Posterior vena cava (tissue), 2 donors: ENCODE measurements around the gene ZNF583. TPM values are rescaled to one million over a fixed set of nuclear protein-coding genes. Genes with fewer than 3 reads are reported as not detected.

Experiments used
- DNase-seq: peaks from one replicate; pipeline ENCODE4 v3.0.0-alpha.2; 2020; ENCODE audit warnings: low spot score
- intact Hi-C, 2 donors: fragments of 100-400 bp; cut with DNase I; formaldehyde crosslinking; loops; one replicate each; pipeline versions ENCODE4 v1.14.1 to v1.14.2; 2022 to 2023
- total RNA-seq, 2 donors: library from RNA; stranded (reverse); fragmentation: NEBNext Ultra II Directional; extraction: Animal tissue kit (Norgen Biotek cat#: 25700); gene quantifications; one replicate each; pipeline ENCODE4 v1.2.1, GENCODE V29; 2021
- donor health status: DM: yes; HTN: yes; CAD: no.
- donor health status: DM: yes; HTN: yes; CAD: no.

The ZNF583 gene
- total RNA-seq, 2 donors from 2014 or later, result 9.6 to 10.8 TPM

DNA sequence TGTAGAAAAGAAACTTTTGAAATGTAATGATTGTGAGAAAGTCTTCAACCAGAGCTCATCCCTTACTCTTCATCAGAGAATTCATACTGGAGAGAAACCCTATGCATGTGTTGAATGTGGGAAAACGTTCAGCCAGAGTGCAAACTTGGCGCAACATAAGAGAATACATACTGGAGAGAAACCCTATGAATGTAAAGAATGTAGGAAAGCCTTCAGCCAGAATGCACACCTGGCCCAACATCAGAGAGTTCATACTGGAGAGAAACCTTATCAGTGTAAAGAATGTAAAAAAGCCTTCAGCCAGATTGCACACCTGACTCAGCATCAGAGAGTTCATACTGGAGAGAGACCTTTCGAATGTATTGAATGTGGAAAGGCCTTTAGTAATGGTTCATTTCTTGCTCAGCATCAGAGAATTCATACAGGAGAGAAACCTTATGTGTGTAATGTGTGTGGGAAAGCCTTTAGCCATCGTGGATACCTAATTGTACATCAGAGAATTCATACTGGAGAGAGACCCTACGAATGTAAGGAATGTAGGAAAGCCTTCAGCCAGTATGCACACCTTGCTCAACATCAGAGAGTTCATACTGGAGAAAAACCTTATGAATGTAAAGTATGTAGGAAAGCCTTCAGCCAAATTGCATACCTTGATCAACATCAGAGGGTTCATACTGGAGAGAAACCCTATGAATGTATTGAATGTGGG lies 19.3 kb downstream of the ZNF583 start:
- no peak for DNase-seq
- intact Hi-C loops, result no loop called here

DNA sequence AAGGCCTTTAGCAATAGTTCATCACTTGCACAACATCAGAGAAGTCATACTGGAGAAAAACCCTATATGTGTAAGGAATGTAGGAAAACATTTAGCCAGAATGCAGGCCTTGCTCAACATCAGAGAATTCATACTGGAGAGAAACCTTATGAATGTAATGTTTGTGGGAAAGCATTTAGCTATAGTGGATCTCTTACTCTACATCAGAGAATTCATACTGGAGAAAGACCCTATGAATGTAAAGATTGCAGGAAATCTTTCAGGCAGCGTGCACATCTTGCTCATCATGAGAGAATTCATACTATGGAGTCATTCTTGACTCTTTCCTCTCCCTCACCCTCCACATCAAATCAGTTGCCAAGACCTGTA lies 19.8 kb downstream of the ZNF583 start:
- intact Hi-C loops, result no loop called here
- DNase-seq, result no peak

DNA sequence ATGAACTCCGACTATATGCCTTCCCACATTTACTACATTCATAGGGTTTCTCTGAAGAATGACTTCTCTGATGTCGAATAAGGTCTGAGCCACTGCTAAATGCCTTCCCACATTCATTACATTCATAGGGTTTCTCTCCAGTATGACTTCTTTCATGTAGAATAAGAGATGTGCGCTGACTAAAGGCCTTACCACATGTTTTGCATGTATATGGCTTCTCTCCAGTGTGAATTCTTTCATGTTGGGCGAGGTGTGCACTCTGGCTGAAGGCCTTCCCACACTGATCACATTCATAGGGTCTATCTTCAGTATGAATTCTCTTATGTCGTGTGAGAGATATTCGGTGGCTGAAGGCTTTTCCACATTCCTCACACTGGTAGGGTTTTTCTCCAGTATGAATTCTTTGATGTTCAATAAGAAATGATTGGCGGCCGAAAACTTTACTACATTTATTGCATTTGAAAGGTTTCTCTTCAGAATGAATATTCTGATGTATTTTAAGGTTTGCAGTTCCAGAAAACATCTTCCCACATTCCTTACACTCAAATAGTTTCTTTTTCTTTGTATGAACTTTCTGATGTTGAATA lies 37.2 kb downstream of the ZNF583 start:
- intact Hi-C loops, result no loop called here
- DNase-seq, result no peak

DNA sequence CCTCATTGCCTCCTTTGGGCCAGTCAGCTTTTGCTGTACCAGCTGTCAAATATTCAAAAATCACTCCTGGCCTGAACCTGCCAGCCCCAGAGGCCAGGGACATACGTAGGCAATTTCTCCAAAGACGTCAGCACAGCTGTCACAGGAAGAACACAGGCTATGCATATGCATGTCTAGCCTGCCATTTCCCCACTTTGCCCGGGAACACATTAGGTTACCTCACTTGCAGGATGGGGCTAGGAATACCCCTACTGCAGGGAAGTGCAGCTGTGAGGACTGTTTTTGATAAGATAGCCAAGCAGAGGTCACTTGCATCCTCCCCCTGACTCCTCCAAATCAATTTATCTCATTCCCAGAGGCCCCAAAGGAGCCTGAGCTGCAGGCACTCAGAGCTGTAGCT lies 70.2 kb downstream of the ZNF583 start:
- intact Hi-C loops, result no loop called here
- no peak for DNase-seq

DNA sequence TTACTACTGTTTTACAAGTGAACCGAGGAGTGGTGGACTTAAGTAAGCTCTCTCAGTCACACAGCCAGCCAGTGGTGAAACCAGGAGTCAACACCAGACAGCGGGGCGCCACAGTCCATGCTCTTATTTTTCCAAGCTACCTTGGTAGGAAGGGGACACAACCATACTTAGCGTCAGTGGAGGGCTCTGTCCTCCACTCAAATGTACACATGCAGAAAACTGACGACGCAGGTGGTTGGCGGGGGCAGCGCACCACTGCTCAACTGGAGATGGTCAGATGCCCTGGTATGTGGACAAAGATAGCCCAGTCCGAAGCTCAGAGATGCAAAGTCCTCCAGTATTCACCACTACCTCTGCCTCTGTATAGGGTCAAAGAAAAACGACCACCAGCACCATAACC lies 72.0 kb downstream of the ZNF583 start:
- intact Hi-C loops, result no loop called here
- DNase-seq, result no peak

Other genes starting within 250 kb of the ZNF583 start
- not detected for gene GALP, start 228.3 kb upstream of the ZNF583 start, total RNA-seq
- gene ZSCAN5B, start 206.5 kb upstream of the ZNF583 start, total RNA-seq, result not detected
- not detected for gene ZSCAN5C, start 202.1 kb upstream of the ZNF583 start, total RNA-seq
- not detected for gene EDDM13, start 131.6 kb upstream of the ZNF583 start, total RNA-seq
- gene ZSCAN5A, start 89.5 kb upstream of the ZNF583 start, total RNA-seq, result 1 to 10 TPM; 8.5 to 10.0 TPM
- 1 to 10 TPM; 3.0 to 3.7 TPM for gene ZNF582, start 10.8 kb upstream of the ZNF583 start, total RNA-seq
- 1 to 10 TPM; 3.8 to 4.0 TPM for gene ZNF667, start 73.0 kb downstream of the ZNF583 start, total RNA-seq
- 1 to 10 TPM; 7.7 to 9.4 TPM for gene ZNF471, start 103.5 kb downstream of the ZNF583 start, total RNA-seq
- 10 to 100 TPM in 1 of 2 donors, 1 to 10 TPM in 1; 9.3 to 11.9 TPM for gene ZFP28, start 134.6 kb downstream of the ZNF583 start, total RNA-seq
- 1 to 10 TPM; 6.6 to 8.2 TPM for gene ZNF470, start 163.1 kb downstream of the ZNF583 start, total RNA-seq
- 10 to 100 TPM in 1 of 2 donors, 1 to 10 TPM in 1; 8.4 to 11.1 TPM for gene ZNF71, start 191.0 kb downstream of the ZNF583 start, total RNA-seq
- gene SMIM17, start 238.8 kb downstream of the ZNF583 start, total RNA-seq, result under 1 TPM; 0.71 to 0.74 TPM